ENCODE data around the gene KIAA1217. TPM values are rescaled to one million over a fixed set of nuclear protein-coding genes. Genes with fewer than 3 reads are reported as not detected.

KIAA1217 gene
- total and polyA plus RNA-seq, 9 of the 15 experiments (the other 6 are each of a cell fraction or from before 2014, with no cell fraction given), result 0.04 TPM; not detected in 8

- BruUV-seq (replicated peaks), result no TSS peak
- intact Hi-C loops (cut with micrococcal nuclease), result no loop called here
- no peak overlapping the region for H3K27ac ChIP-seq (ENCODE audit: extremely low read depth, low read depth, low read length)
- no peaks in the 10 kb centered on the region for H3K4me1 ChIP-seq (replicated peaks in 1 of 2; ENCODE audit: control insufficient read depth in 2 of 2, insufficient read depth in 2 of 2, low read length in 2 of 2)
- H3K79me2 ChIP-seq (ENCODE audit: control insufficient read depth, insufficient read depth, low read length), result no peaks in the 10 kb centered on the region
- H4K20me1 ChIP-seq (replicated peaks; ENCODE audit: control insufficient read depth, insufficient read depth, low read length), result no peaks in the 10 kb centered on the region
- no peaks in the 10 kb centered on the region for H3K9me3 ChIP-seq (replicated peaks; ENCODE audit: control insufficient read depth, insufficient read depth, low read depth, low read length)
- no peak for DNase-seq (ENCODE audit: extremely low read depth in 1 of 4, low spot score in 3 of 4)
- no peaks in the 10 kb centered on the region for H3K9me1 ChIP-seq (ENCODE audit: control insufficient read depth, insufficient read depth, low read length)
- H3K9ac ChIP-seq (ENCODE audit: insufficient read depth in 1 of 2, low read depth in 2 of 2, low read length in 2 of 2), result no peak overlapping the region
- H3K36me3 ChIP-seq (ENCODE audit: control insufficient read depth, insufficient read depth, low read length), result no peaks in the 10 kb centered on the region
- ATAC-seq, result no peak
- H3K4me2 ChIP-seq (ENCODE audit: insufficient read depth, low read length), result no peak overlapping the region
- WGBS (ENCODE audit: insufficient coverage, low coverage, missing lambda C conversion rate), result 0% methylated on average over 1 of the region's 1 CpG
- in situ Hi-C loops (cut with MboI), result no loop called here
- H3K27me3 ChIP-seq (ENCODE audit: control insufficient read depth in 2 of 2, insufficient read depth in 2 of 2, low read length in 2 of 2), result no peaks in the 10 kb centered on the region
- no peak overlapping the region for H3K4me3 ChIP-seq
- no peak overlapping the region for H2AFZ ChIP-seq (ENCODE audit: low read depth, low read length)
- no peak for FAIRE-seq
- CTCF ChIA-PET (ENCODE audit: low intra/inter-chr PET ratio), result no interaction called here
- POLR2A ChIA-PET, result no interaction called here
- TF ChIP-seq ZNF274 (IDR thresholded peaks at IDR 0.05; ENCODE audit: borderline replicate concordance, low read depth, low read length) (no peak), TAL1 (IDR thresholded peaks at IDR 0.05) (no peak), FOXM1 (IDR thresholded peaks at IDR 0.05; ENCODE audit: low read depth) (no peak), FOXM1 (CRISPR knock-in tag; IDR thresholded peaks at IDR 0.05; ENCODE audit: low read depth) (no peak), PHTF2 (CRISPR knock-in tag; IDR thresholded peaks at IDR 0.05) (no peak), FIP1L1 (IDR thresholded peaks at IDR 0.05; ENCODE audit: low read depth, low read length, poor library complexity, severe bottlenecking) (no peak), PTRF (tag; IDR thresholded peaks at IDR 0.05) (no peak), ZSCAN32 (CRISPR knock-in tag; IDR thresholded peaks at IDR 0.05) (no peak), ZNF77 (CRISPR knock-in tag; IDR thresholded peaks at IDR 0.05) (no peak), CHD2 (IDR thresholded peaks at IDR 0.05; ENCODE audit: low read depth, low read length) (no peak), SRSF7 (optimal IDR thresholded peaks at IDR 0.05; ENCODE audit: low read depth, low read length) (no peak), ZSCAN29 (IDR thresholded peaks at IDR 0.05) (no peak), ATF3 (IDR thresholded peaks at IDR 0.05) (no peak), ATF3 (CRISPR knock-in tag; conservative IDR thresholded peaks at IDR 0.05) (no peak), CC2D1A (IDR thresholded peaks at IDR 0.05) (no peak), KAT2B (IDR thresholded peaks at IDR 0.05; ENCODE audit: low read depth, low read length) (no peak), ZNF134 (CRISPR knock-in tag; conservative IDR thresholded peaks at IDR 0.05) (no peak), GTF2A2 (tag; IDR thresholded peaks at IDR 0.05) (no peak), TEAD2 (tag; IDR thresholded peaks at IDR 0.05) (no peak), RUNX1 (IDR thresholded peaks at IDR 0.05; ENCODE audit: low read depth) (no peak), IRF2 (CRISPR knock-in tag; IDR thresholded peaks at IDR 0.05) (no peak), NFIX (CRISPR knock-in tag; IDR thresholded peaks at IDR 0.05; ENCODE audit: low read depth) (no peak)
Measured at GRCh38 chr10:24184455-24184854, 24.5 kb upstream of the KIAA1217 start.
